ENCODE results near the gene ANP32B. TPM values are rescaled to one million over a fixed set of nuclear protein-coding genes. Genes with fewer than 3 reads are reported as not detected.

ANP32B gene
- total RNA-seq, 2 donors from 2014 or later: 133 to 183 TPM

- H3K4me1 ChIP-seq: no peaks in the 10 kb centered on the region
- no peak overlapping the region for H3K9ac ChIP-seq (ENCODE audit: low read depth in 2 of 2, low read length in 2 of 2)
- no peak for DNase-seq
- intact Hi-C loops (cut with DNase I): loop anchor here (5.0 kb wide), 1 partner anchor 112 kb away; no protein-coding TSS in a partner anchor
- H3K27ac ChIP-seq: no peak overlapping the region
- TF ChIP-seq, protein P1, sequence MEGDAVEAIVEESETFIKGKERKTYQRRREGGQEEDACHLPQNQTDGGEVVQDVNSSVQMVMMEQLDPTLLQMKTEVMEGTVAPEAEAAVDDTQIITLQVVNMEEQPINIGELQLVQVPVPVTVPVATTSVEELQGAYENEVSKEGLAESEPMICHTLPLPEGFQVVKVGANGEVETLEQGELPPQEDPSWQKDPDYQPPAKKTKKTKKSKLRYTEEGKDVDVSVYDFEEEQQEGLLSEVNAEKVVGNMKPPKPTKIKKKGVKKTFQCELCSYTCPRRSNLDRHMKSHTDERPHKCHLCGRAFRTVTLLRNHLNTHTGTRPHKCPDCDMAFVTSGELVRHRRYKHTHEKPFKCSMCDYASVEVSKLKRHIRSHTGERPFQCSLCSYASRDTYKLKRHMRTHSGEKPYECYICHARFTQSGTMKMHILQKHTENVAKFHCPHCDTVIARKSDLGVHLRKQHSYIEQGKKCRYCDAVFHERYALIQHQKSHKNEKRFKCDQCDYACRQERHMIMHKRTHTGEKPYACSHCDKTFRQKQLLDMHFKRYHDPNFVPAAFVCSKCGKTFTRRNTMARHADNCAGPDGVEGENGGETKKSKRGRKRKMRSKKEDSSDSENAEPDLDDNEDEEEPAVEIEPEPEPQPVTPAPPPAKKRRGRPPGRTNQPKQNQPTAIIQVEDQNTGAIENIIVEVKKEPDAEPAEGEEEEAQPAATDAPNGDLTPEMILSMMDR (IDR thresholded peaks at IDR 0.05): no peak
- H3K36me3 ChIP-seq: no peaks in the 10 kb centered on the region
- no peak overlapping the region for H3K4me3 ChIP-seq
- no peaks in the 10 kb centered on the region for H3K27me3 ChIP-seq
- H3K9me3 ChIP-seq: no peaks in the 10 kb centered on the region
Measured at GRCh38 chr9:98039607-98040017, 56.5 kb downstream of the ANP32B start.

DNA sequence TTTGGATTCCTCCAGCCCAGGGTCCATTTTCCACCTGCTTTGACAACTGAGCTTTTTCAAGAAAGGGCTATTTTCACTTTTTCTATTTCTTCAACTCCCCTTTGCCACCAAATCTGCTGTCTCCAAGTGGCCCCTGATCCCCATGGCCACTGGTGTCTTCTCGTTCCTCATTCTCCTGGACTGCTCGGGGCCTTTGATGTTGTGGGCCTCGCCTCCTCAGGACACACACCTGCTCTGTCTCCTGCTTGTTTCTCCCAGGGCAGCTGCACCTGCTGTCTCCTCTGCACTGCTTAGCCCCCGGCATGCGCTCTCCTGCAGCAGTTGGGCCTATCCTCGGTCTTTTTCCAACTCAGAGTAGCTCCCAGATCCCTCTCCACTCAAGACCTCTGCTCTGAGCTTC, 57.1 kb downstream of the ANP32B start:
- Histone ChIP-seq H3K27ac (no peak overlapping the region), H3K9me3 (no peaks in the 10 kb centered on the region), H3K4me3 (no peak overlapping the region), H3K9ac (ENCODE audit: low read depth in 2 of 2, low read length in 2 of 2) (no peak overlapping the region), H3K27me3 (no peaks in the 10 kb centered on the region), H3K36me3 (no peaks in the 10 kb centered on the region), H3K4me1 (no peaks in the 10 kb centered on the region)
- intact Hi-C loops (cut with DNase I): no loop called here
- no peak for DNase-seq
- TF ChIP-seq, protein P1 (IDR thresholded peaks at IDR 0.05): no peak

- Histone ChIP-seq H3K4me1 (no peaks in the 10 kb centered on the region), H3K36me3 (no peaks in the 10 kb centered on the region), H3K27ac (no peak overlapping the region), H3K9ac (ENCODE audit: low read depth in 2 of 2, low read length in 2 of 2) (no peak overlapping the region), H3K9me3 (no peaks in the 10 kb centered on the region), H3K4me3 (no peak overlapping the region), H3K27me3 (no peaks in the 10 kb centered on the region)
- intact Hi-C loops (cut with DNase I): no loop called here
- DNase-seq: no peak
- TF ChIP-seq, protein P1 (IDR thresholded peaks at IDR 0.05): no peak
Measured at GRCh38 chr9:98043915-98044314, 60.8 kb downstream of the ANP32B start.

- H3K9me3 ChIP-seq: no peaks in the 10 kb centered on the region
- no peak overlapping the region for H3K27ac ChIP-seq
- H3K36me3 ChIP-seq: no peaks in the 10 kb centered on the region
- intact Hi-C loops (cut with DNase I): no loop called here
- no peak for DNase-seq
- no peaks in the 10 kb centered on the region for H3K27me3 ChIP-seq
- no peak overlapping the region for H3K4me3 ChIP-seq
- no peaks in the 10 kb centered on the region for H3K4me1 ChIP-seq
- TF ChIP-seq, protein P1 (IDR thresholded peaks at IDR 0.05): no peak
- H3K9ac ChIP-seq (ENCODE audit: low read depth in 2 of 2, low read length in 2 of 2): no peak overlapping the region
Measured at GRCh38 chr9:98045234-98046179, 62.4 kb downstream of the ANP32B start.

GRCh38 chr9:98046180-98046543, 63.0 kb downstream of the ANP32B start:
- Histone ChIP-seq H3K9me3 (no peaks in the 10 kb centered on the region), H3K27ac (no peak overlapping the region), H3K27me3 (no peaks in the 10 kb centered on the region), H3K36me3 (no peaks in the 10 kb centered on the region), H3K4me3 (no peak overlapping the region), H3K9ac (ENCODE audit: low read depth in 2 of 2, low read length in 2 of 2) (no peak overlapping the region), H3K4me1 (no peaks in the 10 kb centered on the region)
- intact Hi-C loops (cut with DNase I): no loop called here
- no peak for DNase-seq
- TF ChIP-seq, protein P1 (IDR thresholded peaks at IDR 0.05): no peak
